CD4-positive, alpha-beta T cell treated with Interleukin-10 for 1 hour (primary cell): Measurements from ENCODE around the gene MAP2K7.
"Not testable (repeated sequence)": the region's sequence is repeated elsewhere in the genome, so short reads cannot be mapped to it uniquely, and the experiment has no call there.

Experiments used
- DNase-seq: peaks from one replicate; pipeline ENCODE4 v3.0.0-alpha.2; 2020

MAP2K7 gene

GRCh38 chr19:7908742-7909461 is 5.2 kb downstream of the MAP2K7 start:
- no peak for DNase-seq

DNA sequence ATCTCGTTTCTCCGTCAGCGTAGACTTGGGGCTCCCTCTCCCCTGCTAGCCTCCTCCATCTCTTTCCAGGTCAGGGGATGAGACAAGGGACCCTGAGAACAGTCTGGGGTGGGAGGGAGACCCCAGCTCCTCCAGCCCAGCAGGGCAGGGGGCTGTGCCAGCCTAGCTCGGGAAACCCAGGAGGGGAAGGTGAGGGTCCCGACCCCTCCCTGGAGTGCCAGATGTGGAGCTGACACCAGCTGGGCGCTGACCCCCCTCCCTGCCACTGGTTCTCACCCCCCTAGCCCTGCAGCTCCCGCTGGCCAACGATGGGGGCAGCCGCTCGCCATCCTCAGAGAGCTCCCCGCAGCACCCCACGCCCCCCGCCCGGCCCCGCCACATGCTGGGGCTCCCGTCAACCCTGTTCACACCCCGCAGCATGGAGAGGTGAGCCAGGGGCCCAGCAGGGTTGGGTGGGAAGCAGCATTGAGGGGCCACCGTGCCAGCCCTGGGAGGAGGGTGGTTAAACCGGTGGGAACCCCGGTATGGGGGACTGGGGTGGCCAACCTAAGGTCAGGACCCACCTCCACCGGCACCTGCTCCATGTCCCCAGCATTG is 5.9 kb downstream of the MAP2K7 start:
- DNase-seq = no peak

- no peak for DNase-seq
These were observed 6.9 kb downstream of the MAP2K7 start for GRCh38 chr19:7910321-7911161.

DNA sequence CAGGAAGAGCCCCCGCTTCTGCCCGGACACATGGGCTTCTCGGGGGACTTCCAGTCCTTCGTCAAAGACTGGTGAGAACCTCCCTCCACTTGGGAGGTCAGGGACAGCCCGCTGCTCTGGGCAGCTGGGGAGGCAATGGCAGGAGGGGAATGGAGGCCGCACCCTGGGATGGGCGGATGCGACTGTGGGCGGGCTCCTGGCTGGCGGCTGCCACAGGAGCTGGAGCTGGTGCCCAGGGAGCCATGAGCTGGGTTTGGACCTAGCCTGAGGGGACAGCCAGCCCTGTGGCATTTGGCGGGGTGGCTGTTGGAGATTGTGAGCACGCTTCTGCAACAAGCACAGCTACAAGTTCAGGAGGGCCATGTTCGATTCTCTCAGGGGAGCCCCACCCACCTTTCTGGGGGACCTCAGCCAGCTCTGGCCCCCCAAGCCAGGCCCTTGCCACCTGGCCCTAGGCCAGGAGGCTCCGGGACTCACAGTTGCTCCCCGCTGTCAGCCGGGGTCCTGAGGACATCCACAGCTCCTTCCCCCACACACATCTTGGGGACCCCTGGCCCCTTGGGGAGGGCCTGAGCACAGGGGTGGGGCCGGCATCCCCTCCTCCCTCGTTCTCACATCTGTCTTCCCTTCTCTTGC is 7.9 kb downstream of the MAP2K7 start:
- no peak for DNase-seq

DNA sequence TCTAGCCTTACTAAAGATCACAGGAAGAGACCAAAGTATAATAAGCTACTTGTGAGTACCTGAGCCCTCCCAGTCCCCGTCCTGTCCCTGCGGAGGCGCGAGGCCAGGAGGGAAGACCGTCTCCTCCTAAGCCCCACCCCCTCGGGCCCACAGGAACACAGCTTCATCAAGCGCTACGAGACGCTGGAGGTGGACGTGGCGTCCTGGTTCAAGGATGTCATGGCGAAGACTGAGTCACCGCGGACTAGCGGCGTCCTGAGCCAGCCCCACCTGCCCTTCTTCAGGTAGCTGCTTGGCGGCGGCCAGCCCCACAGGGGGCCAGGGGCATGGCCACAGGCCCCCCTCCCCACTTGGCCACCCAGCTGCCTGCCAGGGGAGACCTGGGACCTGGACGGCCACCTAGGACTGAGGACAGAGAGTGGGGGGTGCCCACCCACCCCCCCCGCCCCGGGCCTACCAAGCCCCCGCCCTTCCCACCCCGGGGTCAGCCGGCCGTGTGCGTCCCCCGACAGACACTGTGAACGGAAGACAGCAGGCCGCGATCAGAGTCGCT is 8.5 kb downstream of the MAP2K7 start:
- DNase-seq = no peak

GRCh38 chr19:7912697-7913564 is 9.3 kb downstream of the MAP2K7 start:
- DNase-seq = no peak

- DNase-seq = no peak
These were observed 10.0 kb downstream of the MAP2K7 start for GRCh38 chr19:7913652-7914051.

DNA sequence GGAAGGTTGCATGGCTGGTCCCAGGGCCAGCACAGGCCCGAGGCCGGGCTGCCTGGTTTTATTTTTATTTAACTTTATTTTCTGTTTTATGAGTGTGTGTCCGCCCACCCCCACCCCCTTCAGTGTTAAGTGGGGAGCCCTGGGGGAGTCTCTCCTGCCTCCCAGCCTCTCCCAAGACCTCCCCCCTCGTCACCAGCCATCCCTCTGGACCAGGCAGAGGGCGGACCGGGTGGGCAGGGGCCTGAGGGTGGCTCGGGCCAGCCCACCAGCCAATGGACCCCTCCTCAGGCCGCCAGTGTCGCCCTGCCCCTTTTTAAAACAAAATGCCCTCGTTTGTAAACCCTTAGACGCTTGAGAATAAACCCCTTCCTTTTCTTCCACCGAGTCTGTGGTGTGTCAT is 10.4 kb downstream of the MAP2K7 start:
- no peak for DNase-seq

DNA sequence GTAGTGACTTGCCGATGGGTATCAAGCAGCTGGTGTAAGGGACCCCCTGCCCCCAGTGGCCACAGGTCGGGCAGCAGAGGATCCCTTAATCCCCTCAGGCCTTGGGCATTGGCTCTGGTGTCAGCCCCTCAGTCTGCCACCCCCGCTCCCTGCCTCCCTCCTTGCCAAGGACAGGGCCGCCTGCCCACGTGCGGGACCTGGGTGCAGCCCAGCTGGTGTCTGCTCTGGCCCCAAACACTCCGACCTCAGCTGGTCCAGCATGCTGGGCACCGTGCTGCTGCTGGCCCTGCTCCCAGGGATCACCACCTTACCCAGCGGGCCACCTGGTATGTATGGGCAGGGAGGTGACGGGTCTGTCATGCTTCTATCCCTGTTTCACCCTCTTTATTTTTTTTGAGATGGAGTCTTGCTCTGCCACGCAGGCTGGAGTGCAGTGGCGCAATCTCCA is 10.9 kb downstream of the MAP2K7 start, which contains the start of gene TGFBR3L:
Gene TGFBR3L (plus strand): TSS at position 233 of the 448 bp plus-strand sequence.
- DNase-seq = no peak

DNA sequence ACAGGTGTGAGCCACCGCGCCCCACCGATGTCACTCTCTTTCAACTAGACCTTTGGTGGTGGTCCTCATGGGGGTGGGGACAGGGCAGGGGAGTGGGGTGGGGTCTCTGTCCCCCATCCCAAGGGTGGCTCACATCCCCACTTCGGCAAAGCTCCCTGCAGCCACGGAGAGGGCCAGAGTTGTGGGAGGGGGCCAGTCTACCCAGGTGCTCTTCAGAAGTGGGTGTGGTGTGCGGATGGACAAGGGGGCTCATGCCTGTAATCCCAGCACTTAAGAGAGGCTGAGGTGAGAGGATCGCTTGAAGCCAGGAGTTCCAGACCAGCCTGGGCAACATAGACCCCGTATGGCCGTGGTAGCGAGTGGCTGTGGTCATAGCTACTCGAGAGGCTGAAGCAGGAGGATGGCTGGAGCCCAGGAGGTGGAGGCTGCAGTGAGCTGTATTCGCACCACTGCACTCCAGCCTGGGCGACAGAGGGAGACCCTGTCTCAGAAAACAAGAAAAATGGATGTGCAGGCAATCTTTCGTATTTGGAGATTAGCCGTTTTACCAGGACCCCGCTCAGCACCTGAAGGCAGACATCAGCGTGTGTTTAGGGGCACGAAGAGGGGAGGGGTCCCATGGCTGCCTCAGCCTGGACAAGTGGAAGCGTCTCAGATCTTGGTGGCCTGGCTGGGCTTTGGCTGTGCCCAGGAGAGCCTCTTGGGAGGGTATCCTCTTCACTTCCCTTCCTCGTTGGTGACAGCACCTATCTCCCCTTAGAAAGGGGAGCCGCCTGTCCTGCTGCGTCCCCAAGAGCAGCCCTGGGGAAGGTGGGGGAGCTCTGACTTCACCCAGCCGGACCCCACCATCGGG is 11.8 kb downstream of the MAP2K7 start:
- no peak for DNase-seq

- DNase-seq = peak; percentile 71
These were observed 12.7 kb downstream of the MAP2K7 start for GRCh38 chr19:7916103-7916954.

- no peak for DNase-seq
These were observed 13.2 kb downstream of the MAP2K7 start for GRCh38 chr19:7916955-7917266.

DNA sequence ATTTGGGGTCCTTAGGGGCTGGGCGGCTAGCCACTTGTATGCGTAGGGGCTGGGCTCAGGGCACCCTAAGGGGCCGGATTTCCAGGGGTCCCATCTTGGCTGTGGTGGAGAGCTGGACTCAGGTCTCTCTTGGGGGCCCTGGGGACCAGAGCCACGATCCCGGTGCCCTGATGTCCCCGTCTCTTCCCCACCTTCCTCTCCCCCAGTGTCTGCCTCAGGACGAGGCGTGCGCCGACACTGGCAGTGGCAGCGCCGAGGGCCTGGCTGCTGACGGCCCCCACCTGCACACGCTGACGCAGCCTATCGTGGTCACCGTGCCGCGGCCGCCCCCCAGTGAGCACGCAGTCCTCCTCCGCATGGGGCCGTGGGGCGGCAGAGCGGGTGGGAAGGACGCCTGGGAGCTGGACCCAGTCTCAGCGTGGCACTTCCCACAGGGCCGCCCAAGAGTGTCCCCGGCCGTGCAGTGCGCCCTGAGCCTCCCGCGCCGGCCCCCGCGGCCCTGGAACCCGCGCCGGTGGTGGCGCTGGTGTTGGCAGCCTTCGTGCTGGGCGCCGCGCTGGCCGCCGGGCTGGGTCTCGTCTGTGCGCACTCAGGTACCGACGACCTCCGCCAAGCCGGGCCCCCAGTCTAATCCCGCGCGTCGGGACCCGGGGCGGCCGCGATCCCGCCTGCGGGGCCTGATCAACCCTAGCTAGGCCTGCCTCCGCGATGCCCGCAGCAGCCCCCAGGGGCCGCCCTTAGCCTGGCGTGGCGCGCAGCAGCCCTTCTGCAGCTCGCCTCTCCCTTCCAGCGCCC is 13.8 kb downstream of the MAP2K7 start:
- peak; percentile 65 for DNase-seq

- not testable (repeated sequence) for DNase-seq
These were observed 14.5 kb downstream of the MAP2K7 start for GRCh38 chr19:7918062-7918614.

GRCh38 chr19:7918615-7919421 is 15.1 kb downstream of the MAP2K7 start:
- DNase-seq = no peak

GRCh38 chr19:7919610-7920518 is 16.2 kb downstream of the MAP2K7 start, which contains the start of gene SNAPC2:
SNAPC2 (plus strand) TSS chr19:7920338; CDS start chr19:7920367, 29 bp downstream.
- peak; percentile 97 for DNase-seq
